Tibial artery (tissue), 4 donors: ENCODE measurements around the gene GEMIN4.
A peak's percentile ranks its signal among the peaks of the same experiment; 100 is the strongest.
"Not testable (repeated sequence)": the region's sequence is repeated elsewhere in the genome, so short reads cannot be mapped to it uniquely, and the experiment has no call there.

Experiments used
- DNase-seq, 2 donors: peaks; one replicate each; pipeline ENCODE4 v3.0.0-alpha.2; 2019
- H3K27ac ChIP-seq, 2 donors: fragments of 200-600 bp; sonication (generic) in 1 of 2; 1 replicate in 1 of 2; 2 replicates in 1 of 2; pipeline ENCODE4 v1.5.1; 2018 to 2019; ENCODE audit warnings: mild to moderate bottlenecking in 1 of 2
- H3K27me3 ChIP-seq, 2 donors: fragments of 200-600 bp; sonication (generic) in 1 of 2; one replicate each; pipeline versions ENCODE4 v1.5.1 to v1.6.0; 2016 to 2019
- H3K36me3 ChIP-seq, 3 donors: fragments of 200-600 bp; sonication (generic) in 2 of 3; one replicate each; pipeline ENCODE4 v1.5.1; 2016 to 2019; ENCODE audit warnings: mild to moderate bottlenecking in 2 of 3
- H3K4me1 ChIP-seq, 4 donors: fragments of 200-600 bp; sonication (generic) in 2 of 4; 1 replicate in 3 of 4; 2 replicates in 1 of 4; pipeline ENCODE4 v1.5.1; 2016 to 2019
- H3K4me3 ChIP-seq, 2 donors: fragments of 200-600 bp; sonication (generic) in 1 of 2; 1 replicate in 1 of 2; 2 replicates in 1 of 2; pipeline ENCODE4 v1.5.1; 2018 to 2019; ENCODE audit warnings: mild to moderate bottlenecking in 2 of 2
- H3K9me3 ChIP-seq, 3 donors: fragments of 200-600 bp; sonication (generic) in 1 of 3; one replicate each; pipeline ENCODE4 v1.5.1; 2016 to 2019
- CTCF ChIP-seq, 2 experiments: fragments of 200-600 bp in 1 of 2; fragments of 450-650 bp in 1 of 2; IDR thresholded peaks; one replicate each; pipeline ENCODE4 v1.5.1; 2017 to 2019; ENCODE audit warnings: antibody characterized with exemption in 2 of 2, mild to moderate bottlenecking in 1 of 2, moderate library complexity in 1 of 2
- intact Hi-C: fragments of 100-400 bp; cut with DNase I; formaldehyde crosslinking; loops from one replicate; pipeline ENCODE4 v1.15.0; 2023; ENCODE audit warnings: low total_unique reads

GEMIN4 gene

GRCh38 chr17:773467-774312, 21.6 kb upstream of the GEMIN4 start:
- no peak for TF ChIP-seq CTCF (IDR thresholded peaks at IDR 0.05)
- H3K9me3 ChIP-seq: no peaks in the 10 kb centered on the region
- intact Hi-C loops: no loop called here
- H3K4me1 ChIP-seq: no peaks in the 10 kb centered on the region
- H3K27ac ChIP-seq: no peak overlapping the region
- H3K36me3 ChIP-seq: peaks cover 57 to 96% (median 89%) of the 10 kb centered on the region in 3 donors
- H3K4me3 ChIP-seq: no peak overlapping the region
- no peak for DNase-seq
- H3K27me3 ChIP-seq: no peaks in the 10 kb centered on the region

GRCh38 chr17:773016-773415, 21.0 kb upstream of the GEMIN4 start:
- TF ChIP-seq CTCF (IDR thresholded peaks at IDR 0.05): no peak
- no peak for DNase-seq
- H3K36me3 ChIP-seq: peaks cover 55 to 96% (median 83%) of the 10 kb centered on the region in 3 donors
- H3K27me3 ChIP-seq: no peaks in the 10 kb centered on the region
- intact Hi-C loops: no loop called here
- no peaks in the 10 kb centered on the region for H3K9me3 ChIP-seq
- H3K4me1 ChIP-seq: no peaks in the 10 kb centered on the region
- H3K27ac ChIP-seq: no peak overlapping the region
- H3K4me3 ChIP-seq: no peak overlapping the region

- H3K4me3 ChIP-seq: no peak overlapping the region
- H3K4me1 ChIP-seq: no peaks in the 10 kb centered on the region
- H3K9me3 ChIP-seq: no peaks in the 10 kb centered on the region
- H3K27ac ChIP-seq: no peak overlapping the region
- peaks cover 59 to 95% (median 66%) of the 10 kb centered on the region in 3 donors for H3K36me3 ChIP-seq
- TF ChIP-seq CTCF (IDR thresholded peaks at IDR 0.05): no peak
- no peaks in the 10 kb centered on the region for H3K27me3 ChIP-seq
- no peak for DNase-seq
- intact Hi-C loops: no loop called here
Measured at GRCh38 chr17:767076-767475, 15.0 kb upstream of the GEMIN4 start.

- Histone ChIP-seq H3K36me3 (peaks cover 29 to 85% (median 35%) of the 10 kb centered on the region in 3 donors), H3K27ac (no peak overlapping the region), H3K4me1 (peaks cover 0 to 7% (median 0%) of the 10 kb centered on the region in 4 donors), H3K9me3 (no peaks in the 10 kb centered on the region), H3K27me3 (no peaks in the 10 kb centered on the region), H3K4me3 (no peak overlapping the region)
- DNase-seq: no peak
- intact Hi-C loops: no loop called here
- no peak for TF ChIP-seq CTCF (IDR thresholded peaks at IDR 0.05)
Measured at GRCh38 chr17:760371-760770, 8.3 kb upstream of the GEMIN4 start.

GRCh38 chr17:759964-760363, 7.9 kb upstream of the GEMIN4 start:
- no peak for TF ChIP-seq CTCF (IDR thresholded peaks at IDR 0.05)
- Histone ChIP-seq H3K9me3 (no peaks in the 10 kb centered on the region), H3K27me3 (no peaks in the 10 kb centered on the region), H3K4me3 (no peak overlapping the region), H3K4me1 (peaks cover 0 to 7% (median 0%) of the 10 kb centered on the region in 4 donors), H3K27ac (no peak overlapping the region), H3K36me3 (peaks cover 25 to 81% (median 31%) of the 10 kb centered on the region in 3 donors)
- no peak for DNase-seq
- intact Hi-C loops: no loop called here

- H3K9me3 ChIP-seq, H3K4me3 ChIP-seq, DNase-seq, H3K27me3 ChIP-seq, intact Hi-C loops: not testable (repeated sequence)
- Histone ChIP-seq H3K36me3 (peaks cover 11 to 45% (median 19%) of the 10 kb centered on the region in 3 donors), H3K4me1 (peaks cover 0 to 15% (median 9%) of the 10 kb centered on the region in 4 donors), H3K27ac (peak overlapping the region in 1 of 2 donors; percentile 27)
Measured at GRCh38 chr17:756010-756567, 4.0 kb upstream of the GEMIN4 start.

GRCh38 chr17:755319-755961, 3.4 kb upstream of the GEMIN4 start:
- intact Hi-C loops, DNase-seq, H3K27me3 ChIP-seq, H3K9me3 ChIP-seq, H3K4me3 ChIP-seq: not testable (repeated sequence)
- H3K27ac ChIP-seq: peak overlapping the region in 1 of 2 donors; percentile 27
- peaks cover 8 to 40% (median 13%) of the 10 kb centered on the region in 3 donors for H3K36me3 ChIP-seq
- peaks cover 0 to 21% (median 15%) of the 10 kb centered on the region in 4 donors for H3K4me1 ChIP-seq
